HG02763 (cell line): ENCODE measurements around the gene REM2.

Experiments used
- ATAC-seq: cut with Tn5 transposase; IDR thresholded peaks from one replicate; pipeline ENCODE4 v1.9.1; 2021; ENCODE audit warnings: mild to moderate bottlenecking, moderate library complexity; ENCODE audit not compliant: unreplicated experiment

Gene REM2

GRCh38 chr14:22872833-22873520, 10.0 kb upstream of the REM2 start:
- ATAC-seq = no peak

DNA sequence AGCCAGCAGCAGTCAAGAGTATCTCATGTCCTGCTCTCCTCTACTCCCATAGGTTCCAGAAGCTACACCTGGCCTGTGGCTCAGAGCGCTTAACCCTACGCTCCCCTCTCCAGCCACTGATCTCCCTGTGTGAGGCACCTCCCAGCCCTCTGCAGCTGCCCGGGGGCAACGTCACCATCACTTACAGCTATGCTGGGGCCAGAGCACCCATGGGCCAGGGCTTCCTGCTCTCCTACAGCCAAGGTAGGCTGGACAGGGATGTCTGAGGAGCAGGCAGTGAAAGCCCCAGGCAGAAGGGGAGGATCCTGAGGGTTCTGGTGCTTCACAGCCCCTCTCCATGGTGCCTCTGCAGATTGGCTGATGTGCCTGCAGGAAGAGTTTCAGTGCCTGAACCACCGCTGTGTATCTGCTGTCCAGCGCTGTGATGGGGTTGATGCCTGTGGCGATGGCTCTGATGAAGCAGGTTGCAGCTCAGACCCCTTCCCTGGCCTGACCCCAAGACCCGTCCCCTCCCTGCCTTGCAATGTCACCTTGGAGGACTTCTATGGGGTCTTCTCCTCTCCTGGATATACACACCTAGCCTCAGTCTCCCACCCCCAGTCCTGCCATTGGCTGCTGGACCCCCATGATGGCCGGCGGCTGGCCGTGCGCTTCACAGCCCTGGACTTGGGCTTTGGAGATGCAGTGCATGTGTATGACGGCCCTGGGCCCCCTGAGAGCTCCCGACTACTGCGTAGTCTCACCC, 7.8 kb upstream of the REM2 start:
- ATAC-seq = no peak

DNA sequence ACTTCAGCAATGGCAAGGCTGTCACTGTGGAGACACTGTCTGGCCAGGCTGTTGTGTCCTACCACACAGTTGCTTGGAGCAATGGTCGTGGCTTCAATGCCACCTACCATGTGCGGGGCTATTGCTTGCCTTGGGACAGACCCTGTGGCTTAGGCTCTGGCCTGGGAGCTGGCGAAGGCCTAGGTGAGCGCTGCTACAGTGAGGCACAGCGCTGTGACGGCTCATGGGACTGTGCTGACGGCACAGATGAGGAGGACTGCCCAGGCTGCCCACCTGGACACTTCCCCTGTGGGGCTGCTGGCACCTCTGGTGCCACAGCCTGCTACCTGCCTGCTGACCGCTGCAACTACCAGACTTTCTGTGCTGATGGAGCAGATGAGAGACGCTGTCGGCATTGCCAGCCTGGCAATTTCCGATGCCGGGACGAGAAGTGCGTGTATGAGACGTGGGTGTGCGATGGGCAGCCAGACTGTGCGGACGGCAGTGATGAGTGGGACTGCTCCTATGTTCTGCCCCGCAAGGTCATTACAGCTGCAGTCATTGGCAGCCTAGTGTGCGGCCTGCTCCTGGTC, 7.2 kb upstream of the REM2 start:
- no peak for ATAC-seq

- ATAC-seq = no peak
Observed at GRCh38 chr14:22877000-22877501, 6.0 kb upstream of the REM2 start.

DNA sequence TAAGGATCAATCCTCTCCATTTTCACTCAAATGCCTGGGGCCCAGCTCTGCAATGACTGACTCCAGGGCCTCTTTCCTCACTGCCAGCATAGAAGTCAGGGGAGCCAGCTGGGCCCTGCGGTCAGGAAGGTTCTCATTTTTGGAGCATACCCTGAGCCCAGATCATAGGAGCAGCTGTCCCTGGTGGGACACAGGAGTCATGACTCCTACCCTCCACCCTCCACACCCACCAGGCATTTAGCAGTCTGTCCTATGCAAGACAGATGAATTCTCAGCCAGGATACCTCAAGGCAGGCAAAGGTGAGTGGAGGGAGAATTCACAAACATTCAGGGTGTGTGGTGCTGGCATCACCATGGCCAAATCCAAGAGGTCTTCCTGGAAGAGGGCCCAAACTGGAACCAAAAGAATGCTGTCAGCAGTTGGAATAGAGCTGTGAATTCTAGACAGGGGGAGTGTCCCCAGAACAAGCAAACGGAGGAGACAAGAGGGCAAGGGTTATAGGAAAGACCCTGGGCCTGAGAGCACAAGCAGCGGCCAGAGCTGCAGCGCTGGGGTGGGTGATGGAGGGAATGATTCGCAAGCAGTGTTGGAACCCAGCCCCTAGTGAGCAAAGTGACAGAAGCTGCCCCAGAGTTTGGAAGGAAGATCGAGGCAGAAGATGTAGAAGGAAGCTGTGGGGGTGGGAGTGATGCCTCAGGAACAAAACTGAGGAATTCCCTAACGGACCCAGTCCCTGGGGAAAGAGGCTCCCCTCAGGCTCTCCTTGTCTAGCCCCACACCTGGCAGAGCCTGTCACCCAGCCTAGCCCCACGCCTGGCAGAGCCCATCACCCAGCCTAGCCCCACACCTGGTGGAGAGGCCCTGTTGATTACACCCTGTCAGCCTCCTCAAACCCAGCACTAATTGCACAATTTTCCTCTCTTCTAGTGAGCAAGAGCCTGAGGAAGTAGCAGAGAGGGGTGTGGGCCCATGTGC, 4.5 kb upstream of the REM2 start:
- no peak for ATAC-seq

DNA sequence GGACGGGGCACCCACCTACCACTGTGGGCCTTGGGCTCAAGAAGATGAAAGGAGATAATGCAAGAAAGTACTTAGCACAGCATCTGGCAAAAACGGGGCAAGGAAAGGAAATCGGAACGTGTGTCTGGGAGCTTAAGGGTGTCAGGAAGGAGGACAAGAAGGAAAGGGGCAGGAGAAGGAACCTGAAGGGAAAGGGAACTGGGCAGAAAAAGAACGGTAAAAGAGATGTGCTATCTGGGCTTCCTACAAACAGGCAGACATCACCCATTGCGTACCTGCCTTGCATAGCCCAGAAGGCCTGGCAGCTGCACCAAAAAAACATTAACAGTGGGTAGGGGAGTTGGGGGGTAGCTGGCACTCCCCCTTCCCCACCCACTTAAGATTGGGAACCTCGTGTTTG, 958 bp upstream of the REM2 start:
- no peak for ATAC-seq

GRCh38 chr14:22882529-22883172, 371 bp upstream of the REM2 start:
- ATAC-seq = no peak

GRCh38 chr14:22884076-22884737, 1.2 kb downstream of the REM2 start:
- ATAC-seq = no peak

DNA sequence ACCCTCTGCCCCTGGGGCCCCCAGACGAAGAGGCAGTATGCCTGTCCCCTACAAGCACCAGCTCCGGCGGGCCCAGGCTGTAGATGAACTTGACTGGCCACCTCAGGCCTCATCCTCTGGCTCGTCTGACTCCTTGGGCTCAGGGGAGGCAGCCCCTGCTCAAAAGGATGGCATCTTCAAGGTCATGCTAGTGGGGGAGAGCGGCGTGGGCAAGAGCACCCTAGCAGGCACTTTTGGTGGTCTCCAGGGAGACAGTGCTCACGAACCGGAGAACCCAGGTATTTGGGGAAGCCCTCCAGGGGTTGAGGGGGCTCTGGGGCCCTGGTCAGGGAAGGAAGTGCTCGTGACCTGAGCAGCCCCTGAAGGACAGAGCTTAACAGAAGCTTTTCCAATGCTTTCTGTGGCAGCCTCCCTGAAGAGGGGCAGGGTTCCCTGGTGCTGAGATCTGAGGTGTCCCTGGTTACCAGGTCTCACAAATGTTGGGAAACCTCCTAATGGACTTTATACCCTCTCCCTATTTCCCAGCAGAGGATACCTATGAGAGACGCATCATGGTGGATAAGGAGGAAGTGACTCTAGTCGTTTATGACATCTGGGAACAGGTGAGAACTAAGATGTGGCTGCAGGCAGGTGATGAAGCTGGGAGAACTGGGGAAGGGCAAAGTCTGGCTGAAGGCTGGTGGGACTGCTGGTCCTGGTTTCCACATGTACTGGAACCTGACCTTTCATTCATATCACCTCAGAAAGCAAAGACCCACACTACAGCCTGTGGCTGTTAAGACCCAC, 1.9 kb downstream of the REM2 start:
- ATAC-seq = no peak

DNA sequence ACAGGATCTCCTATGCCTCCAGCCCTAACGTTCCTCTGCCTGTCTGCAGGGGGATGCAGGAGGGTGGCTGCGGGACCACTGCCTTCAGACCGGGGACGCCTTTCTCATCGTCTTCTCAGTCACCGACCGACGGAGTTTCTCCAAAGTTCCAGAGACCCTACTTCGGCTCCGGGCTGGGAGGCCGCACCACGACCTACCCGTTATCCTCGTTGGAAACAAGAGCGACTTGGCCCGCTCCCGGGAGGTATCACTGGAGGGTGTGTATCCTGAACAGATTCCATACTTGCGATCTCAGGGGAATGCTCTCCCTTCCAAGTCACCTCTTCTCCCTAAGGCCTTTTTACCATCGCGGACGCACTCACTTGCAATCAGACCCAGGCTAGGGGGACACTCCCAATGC, 3.0 kb downstream of the REM2 start:
- ATAC-seq = no peak

DNA sequence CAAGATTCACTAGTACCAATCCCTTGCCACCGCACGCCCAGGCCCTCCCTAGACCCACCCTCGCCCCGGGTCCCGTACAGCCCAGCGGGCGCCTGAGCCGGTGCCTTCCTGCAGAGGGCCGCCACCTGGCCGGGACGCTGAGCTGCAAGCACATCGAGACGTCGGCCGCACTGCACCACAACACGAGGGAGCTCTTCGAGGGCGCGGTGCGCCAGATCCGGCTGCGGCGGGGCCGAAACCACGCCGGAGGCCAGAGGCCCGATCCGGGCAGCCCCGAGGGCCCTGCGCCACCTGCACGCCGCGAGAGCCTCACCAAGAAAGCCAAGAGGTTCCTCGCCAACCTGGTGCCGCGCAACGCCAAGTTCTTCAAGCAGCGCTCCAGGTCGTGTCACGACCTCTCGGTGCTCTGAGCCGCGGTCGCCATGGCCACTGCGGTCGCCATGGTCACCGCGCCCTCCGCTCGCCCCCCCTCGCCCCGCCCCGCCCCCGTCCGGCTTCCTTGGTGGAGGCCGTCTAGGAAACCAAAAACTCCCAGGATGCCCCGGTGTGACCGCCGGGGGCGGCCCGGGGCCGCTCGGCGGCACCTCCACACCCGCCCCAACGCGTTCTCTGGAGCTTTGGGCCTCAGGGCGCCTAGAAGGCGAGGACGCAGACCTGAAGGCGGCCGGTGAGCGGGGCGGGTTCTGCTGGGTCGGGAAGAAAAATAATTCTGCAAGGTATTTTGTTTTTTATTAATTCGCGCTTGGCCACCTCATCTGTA, 3.7 kb downstream of the REM2 start:
- peak; percentile 52 for ATAC-seq

GRCh38 chr14:22887260-22887989, 4.4 kb downstream of the REM2 start:
- peak; percentile 25 for ATAC-seq

DNA sequence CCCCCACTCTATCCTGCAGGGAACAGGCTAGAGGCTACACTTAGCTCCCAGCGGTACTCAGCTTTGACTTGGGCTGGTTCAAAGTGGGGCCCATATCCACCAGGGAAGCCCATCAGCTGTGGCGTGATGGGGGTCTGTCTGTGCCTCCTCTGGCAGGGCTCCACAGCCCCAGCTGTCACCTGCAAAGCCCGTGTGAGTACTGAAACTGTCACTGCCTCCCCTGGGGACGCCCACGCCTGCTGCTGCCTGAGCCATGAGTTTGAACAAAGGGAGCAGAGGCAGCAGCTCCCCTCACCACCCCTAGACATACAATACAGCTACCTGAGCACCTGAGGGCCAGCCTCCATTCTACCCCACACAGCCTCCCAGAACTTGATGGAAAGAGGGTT, 5.0 kb downstream of the REM2 start:
- peak; percentile 48 for ATAC-seq

DNA sequence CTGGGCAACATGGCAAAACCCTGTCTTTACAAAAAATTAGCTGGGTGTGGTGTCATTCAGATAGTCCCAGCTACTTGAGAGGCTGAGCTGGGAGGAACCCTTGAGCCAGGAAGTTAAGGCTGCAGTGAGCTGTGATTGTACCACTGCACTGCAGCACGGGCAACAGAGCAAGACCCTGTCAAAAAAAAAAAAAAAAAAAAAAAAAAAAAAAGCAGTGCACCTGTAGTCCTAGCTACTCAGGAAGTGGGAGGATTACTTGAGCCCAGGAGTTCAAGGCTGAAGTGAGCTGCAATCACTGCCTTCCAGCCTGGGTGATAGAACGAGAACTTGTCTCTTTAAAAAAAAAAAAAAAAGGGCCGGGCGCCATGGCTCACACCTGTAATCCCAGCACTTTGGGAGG, 5.6 kb downstream of the REM2 start:
- no peak for ATAC-seq

GRCh38 chr14:22890416-22890815, 7.4 kb downstream of the REM2 start:
- ATAC-seq = no peak

DNA sequence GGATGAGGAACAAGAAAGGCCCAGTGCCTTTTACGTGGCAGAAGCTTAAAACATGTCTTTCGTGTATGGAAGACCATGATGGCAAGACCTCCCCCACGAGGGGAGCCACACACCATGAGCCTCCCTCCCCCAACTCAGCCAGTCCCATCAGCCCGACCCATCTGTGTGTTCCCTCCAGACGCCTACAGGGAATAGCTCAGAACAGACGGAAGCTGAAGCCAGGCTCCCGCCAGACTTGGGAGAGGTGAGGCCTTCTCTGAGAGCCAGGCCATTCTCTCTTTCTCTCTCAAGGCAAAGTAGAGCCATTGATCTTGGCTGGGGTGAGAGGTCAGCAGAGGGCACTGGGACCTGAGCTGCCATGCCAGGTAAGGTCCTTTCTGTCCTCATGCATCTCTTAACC, 9.5 kb downstream of the REM2 start:
- no peak for ATAC-seq

- ATAC-seq = no peak
Observed at GRCh38 chr14:22893706-22894105, 10.7 kb downstream of the REM2 start.

DNA sequence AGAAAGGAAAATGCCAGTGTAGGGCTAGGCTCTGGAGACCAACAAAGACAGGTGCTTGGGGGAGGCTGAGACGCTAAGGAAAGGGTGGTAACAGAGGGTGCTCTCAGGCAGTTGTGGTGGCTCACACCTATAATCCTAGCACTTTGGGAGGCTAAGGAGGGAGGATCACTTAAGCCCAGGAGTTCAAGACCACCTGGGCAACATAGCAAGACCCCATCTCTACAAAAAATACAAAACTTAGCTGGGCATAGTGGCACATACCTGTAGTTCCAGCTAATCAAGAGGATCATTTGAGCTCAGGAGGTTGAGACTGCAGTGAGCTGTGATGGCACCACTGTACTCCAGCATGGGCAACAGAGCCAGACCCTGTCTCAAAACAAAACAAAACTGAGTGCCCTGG, 12.4 kb downstream of the REM2 start:
- no peak for ATAC-seq
